Measurements from ENCODE around the gene SPDYE18.
"Not testable (repeated sequence)": the region's sequence is repeated elsewhere in the genome, so short reads cannot be mapped to it uniquely, and the experiment has no call there.

The SPDYE18 gene

GRCh38 chr7:77071108-77071507 is 8.8 kb upstream of the SPDYE18 start:
- not testable (repeated sequence) for H4K20me1 ChIP-seq, H3K36me3 ChIP-seq, H3K4me3 ChIP-seq, H3K4me2 ChIP-seq, H3K9ac ChIP-seq, H3K27me3 ChIP-seq, H3K4me1 ChIP-seq, H3K27ac ChIP-seq
- H3K9me3 ChIP-seq (replicated peaks in 1 of 11): peaks cover 0 to 17% (median 8%) of the 10 kb centered on the region in 11 experiments; a peak in 8 of 22 replicates

- not testable (repeated sequence) for H3K9me3 ChIP-seq (replicated peaks in 1 of 11); H3K36me3 ChIP-seq; H3K4me1 ChIP-seq; H3K4me2 ChIP-seq; H4K20me1 ChIP-seq; H3K9ac ChIP-seq; H3K27ac ChIP-seq; H3K4me3 ChIP-seq; H3K27me3 ChIP-seq
These were observed 3.5 kb upstream of the SPDYE18 start for GRCh38 chr7:77065869-77066268.

- H3K9me3 ChIP-seq (replicated peaks in 1 of 11); H3K27ac ChIP-seq; H3K4me2 ChIP-seq; H3K36me3 ChIP-seq; H3K9ac ChIP-seq; H3K4me1 ChIP-seq; H3K27me3 ChIP-seq; H3K4me3 ChIP-seq; H4K20me1 ChIP-seq: not testable (repeated sequence)
These were observed 1.4 kb upstream of the SPDYE18 start for GRCh38 chr7:77063732-77064131.

- H3K9me3 ChIP-seq (replicated peaks in 1 of 11); H3K9ac ChIP-seq; H3K4me3 ChIP-seq; H3K4me1 ChIP-seq; H3K36me3 ChIP-seq; H3K27me3 ChIP-seq; H3K4me2 ChIP-seq; H4K20me1 ChIP-seq; H3K27ac ChIP-seq: not testable (repeated sequence)
These were observed 30.1 kb downstream of the SPDYE18 start, which contains the start of gene SPDYE17 for GRCh38 chr7:77032261-77032660. SPDYE17 (minus strand) TSS chr7:77032361; CDS start chr7:77030570, 1,791 bp downstream.

- H3K27me3 ChIP-seq; H3K36me3 ChIP-seq; H3K27ac ChIP-seq; H4K20me1 ChIP-seq; H3K4me1 ChIP-seq; H3K9me3 ChIP-seq (replicated peaks in 1 of 11); H3K4me3 ChIP-seq; H3K9ac ChIP-seq; H3K4me2 ChIP-seq: not testable (repeated sequence)
These were observed 36.0 kb downstream of the SPDYE18 start for GRCh38 chr7:77026349-77026748.

- H3K27me3 ChIP-seq; H3K4me1 ChIP-seq; H3K9me3 ChIP-seq (replicated peaks in 1 of 11); H3K36me3 ChIP-seq; H3K4me3 ChIP-seq; H4K20me1 ChIP-seq; H3K9ac ChIP-seq; H3K27ac ChIP-seq; H3K4me2 ChIP-seq: not testable (repeated sequence)
These were observed 52.2 kb downstream of the SPDYE18 start for GRCh38 chr7:77010074-77010680.

GRCh38 chr7:77008000-77008399 is 54.4 kb downstream of the SPDYE18 start:
- not testable (repeated sequence) for H3K4me1 ChIP-seq; H3K36me3 ChIP-seq; H4K20me1 ChIP-seq; H3K4me2 ChIP-seq; H3K27me3 ChIP-seq; H3K9me3 ChIP-seq (replicated peaks in 1 of 11); H3K9ac ChIP-seq; H3K4me3 ChIP-seq; H3K27ac ChIP-seq

GRCh38 chr7:77006127-77007110 is 55.9 kb downstream of the SPDYE18 start:
- not testable (repeated sequence) for H3K4me3 ChIP-seq

GRCh38 chr7:77005461-77006057 is 56.8 kb downstream of the SPDYE18 start:
- H3K27me3 ChIP-seq; H3K4me2 ChIP-seq; H3K9me3 ChIP-seq (replicated peaks in 1 of 11); H3K4me1 ChIP-seq; H3K27ac ChIP-seq; H3K9ac ChIP-seq; H3K4me3 ChIP-seq; H4K20me1 ChIP-seq: not testable (repeated sequence)
- peaks cover 0 to 12% (median 0%) of the 10 kb centered on the region in 11 experiments; a peak in 2 of 22 replicates for H3K36me3 ChIP-seq

More at GRCh38 chr7:77006127-77007110, 55.9 kb downstream of the SPDYE18 start:
- H3K27ac ChIP-seq; H3K4me1 ChIP-seq; H3K9ac ChIP-seq; H4K20me1 ChIP-seq; H3K9me3 ChIP-seq (replicated peaks in 1 of 11); H3K27me3 ChIP-seq; H3K4me2 ChIP-seq: not testable (repeated sequence)
- H3K36me3 ChIP-seq: peaks cover 0 to 12% (median 0%) of the 10 kb centered on the region in 11 experiments; a peak in 2 of 22 replicates

- not testable (repeated sequence) for H3K27me3 ChIP-seq; H4K20me1 ChIP-seq; H3K4me3 ChIP-seq; H3K4me1 ChIP-seq; H3K27ac ChIP-seq; H3K9ac ChIP-seq; H3K9me3 ChIP-seq (replicated peaks in 1 of 11); H3K4me2 ChIP-seq
- H3K36me3 ChIP-seq: peaks cover 0 to 12% (median 0%) of the 10 kb centered on the region in 11 experiments; a peak in 2 of 22 replicates
These were observed 58.2 kb downstream of the SPDYE18 start for GRCh38 chr7:77004151-77004550.

GRCh38 chr7:77003241-77003640 is 59.1 kb downstream of the SPDYE18 start:
- peaks cover 0 to 12% (median 0%) of the 10 kb centered on the region in 11 experiments; a peak in 2 of 22 replicates for H3K36me3 ChIP-seq
- not testable (repeated sequence) for H3K4me3 ChIP-seq; H3K4me2 ChIP-seq; H3K27ac ChIP-seq; H4K20me1 ChIP-seq; H3K27me3 ChIP-seq; H3K9ac ChIP-seq; H3K4me1 ChIP-seq; H3K9me3 ChIP-seq (replicated peaks in 1 of 11)

- not testable (repeated sequence) for H3K27me3 ChIP-seq; H3K9me3 ChIP-seq (replicated peaks in 1 of 11); H3K4me1 ChIP-seq; H3K27ac ChIP-seq; H3K4me2 ChIP-seq; H4K20me1 ChIP-seq; H3K9ac ChIP-seq; H3K4me3 ChIP-seq
- peaks cover 0 to 12% (median 0%) of the 10 kb centered on the region in 11 experiments; a peak in 2 of 22 replicates for H3K36me3 ChIP-seq
These were observed 59.6 kb downstream of the SPDYE18 start for GRCh38 chr7:77002678-77003233.

GRCh38 chr7:77002104-77002503 is 60.3 kb downstream of the SPDYE18 start:
- peaks cover 0 to 12% (median 0%) of the 10 kb centered on the region in 11 experiments; a peak in 2 of 22 replicates for H3K36me3 ChIP-seq
- not testable (repeated sequence) for H3K27me3 ChIP-seq; H3K4me2 ChIP-seq; H3K4me3 ChIP-seq; H4K20me1 ChIP-seq; H3K9ac ChIP-seq; H3K4me1 ChIP-seq; H3K9me3 ChIP-seq (replicated peaks in 1 of 11); H3K27ac ChIP-seq
